Neural cell (in vitro differentiated cells): Measurements from ENCODE around the gene INPP4B.

Experiments used
- EP300 ChIP-seq: fragments of 450-650 bp; conservative IDR thresholded peaks from 2 replicates; pipeline ENCODE4 v1.6.1; 2014; ENCODE audit warnings: antibody characterized with exemption, mild to moderate bottlenecking, moderate library complexity; ENCODE audit not compliant: poor library complexity, severe bottlenecking
- MXI1 ChIP-seq: fragments of 450-650 bp; conservative IDR thresholded peaks from 2 replicates; pipeline ENCODE4 v1.6.1; 2014; ENCODE audit warnings: antibody characterized with exemption, mild to moderate bottlenecking; ENCODE audit not compliant: poor library complexity, severe bottlenecking

DNA sequence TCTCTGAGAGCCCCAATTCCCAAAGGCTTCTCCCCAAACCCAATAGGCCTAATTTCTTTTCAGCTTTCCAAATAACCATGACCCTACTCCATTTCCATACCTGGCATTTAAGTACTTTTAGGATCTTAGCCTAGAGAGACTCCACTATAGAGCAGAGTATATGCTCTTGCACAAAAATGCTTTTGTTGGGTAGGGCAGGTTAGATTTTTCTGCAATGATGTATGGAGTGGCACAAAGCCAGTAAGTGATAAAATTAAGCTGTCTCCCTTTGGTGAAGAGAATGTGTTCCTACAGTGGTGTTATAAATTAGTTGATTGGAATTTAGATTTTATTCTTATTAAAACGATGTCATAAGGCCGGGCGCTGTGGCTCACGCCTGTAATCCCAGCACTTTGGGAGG, 124.9 kb downstream of the INPP4B start:
- no peak for TF ChIP-seq EP300
- TF ChIP-seq MXI1 = no peak
